PC-3 (cell line): ENCODE data around the gene CTNNA3.
"Not testable (repeated sequence)": the region's sequence is repeated elsewhere in the genome, so short reads cannot be mapped to it uniquely, and the experiment has no call there.

Experiments
- EZH2 ChIP-seq: fragments of 300-600 bp; sonication (generic); IDR thresholded peaks from one replicate; pipeline ENCODE4 v1.6.1; 2017; ENCODE audit warnings: antibody characterized with exemption, mild to moderate bottlenecking, low read length; ENCODE audit not compliant: unreplicated experiment
- EZH2phosphoT487 ChIP-seq: fragments of 300-600 bp; sonication (generic); IDR thresholded peaks from 2 replicates; pipeline ENCODE4 v1.6.1; 2018; ENCODE audit warnings: mild to moderate bottlenecking, antibody characterized with exemption, low read length, borderline replicate concordance
- TF ChIP-seq, protein P1 (sequence below): fragments of 300-600 bp; sonication (generic); conservative IDR thresholded peaks from 2 replicates; pipeline ENCODE4 v1.5.1; 2017; ENCODE audit warnings: antibody characterized with exemption, low read depth, mild to moderate bottlenecking, low read length

GRCh38 chr10:67386841-67387533 lies 309.0 kb downstream of the CTNNA3 start:
- TF ChIP-seq, protein P1, sequence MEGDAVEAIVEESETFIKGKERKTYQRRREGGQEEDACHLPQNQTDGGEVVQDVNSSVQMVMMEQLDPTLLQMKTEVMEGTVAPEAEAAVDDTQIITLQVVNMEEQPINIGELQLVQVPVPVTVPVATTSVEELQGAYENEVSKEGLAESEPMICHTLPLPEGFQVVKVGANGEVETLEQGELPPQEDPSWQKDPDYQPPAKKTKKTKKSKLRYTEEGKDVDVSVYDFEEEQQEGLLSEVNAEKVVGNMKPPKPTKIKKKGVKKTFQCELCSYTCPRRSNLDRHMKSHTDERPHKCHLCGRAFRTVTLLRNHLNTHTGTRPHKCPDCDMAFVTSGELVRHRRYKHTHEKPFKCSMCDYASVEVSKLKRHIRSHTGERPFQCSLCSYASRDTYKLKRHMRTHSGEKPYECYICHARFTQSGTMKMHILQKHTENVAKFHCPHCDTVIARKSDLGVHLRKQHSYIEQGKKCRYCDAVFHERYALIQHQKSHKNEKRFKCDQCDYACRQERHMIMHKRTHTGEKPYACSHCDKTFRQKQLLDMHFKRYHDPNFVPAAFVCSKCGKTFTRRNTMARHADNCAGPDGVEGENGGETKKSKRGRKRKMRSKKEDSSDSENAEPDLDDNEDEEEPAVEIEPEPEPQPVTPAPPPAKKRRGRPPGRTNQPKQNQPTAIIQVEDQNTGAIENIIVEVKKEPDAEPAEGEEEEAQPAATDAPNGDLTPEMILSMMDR, result not testable (repeated sequence)
- not testable (repeated sequence) for TF ChIP-seq EZH2phosphoT487, EZH2
